Measurements from ENCODE around the gene IDH3G.

GRCh38 chrX:153738056-153738605 lies 56.0 kb downstream of the IDH3G start:
- TF ChIP-seq CTCF (optimal IDR thresholded peaks at IDR 0.05 in 1 of 3, IDR thresholded peaks at IDR 0.05 in 1 of 3, conservative IDR thresholded peaks at IDR 0.05 in 1 of 3; ENCODE audit: extremely low read depth in 1 of 3, insufficient read depth in 2 of 3, low read length in 3 of 3), result no peak
- TF ChIP-seq EZH2 (IDR thresholded peaks at IDR 0.05; ENCODE audit: low read length), result no peak
